Measurements from ENCODE around the gene ZDHHC14. TPM values are rescaled to one million over a fixed set of nuclear protein-coding genes. Genes with fewer than 3 reads are reported as not detected.

Gene ZDHHC14
- total and polyA plus RNA-seq, 2 of the 8 experiments (the other 6 are each of a cell fraction or from before 2014, with no cell fraction given): 2.9 to 5.3 TPM

DNA sequence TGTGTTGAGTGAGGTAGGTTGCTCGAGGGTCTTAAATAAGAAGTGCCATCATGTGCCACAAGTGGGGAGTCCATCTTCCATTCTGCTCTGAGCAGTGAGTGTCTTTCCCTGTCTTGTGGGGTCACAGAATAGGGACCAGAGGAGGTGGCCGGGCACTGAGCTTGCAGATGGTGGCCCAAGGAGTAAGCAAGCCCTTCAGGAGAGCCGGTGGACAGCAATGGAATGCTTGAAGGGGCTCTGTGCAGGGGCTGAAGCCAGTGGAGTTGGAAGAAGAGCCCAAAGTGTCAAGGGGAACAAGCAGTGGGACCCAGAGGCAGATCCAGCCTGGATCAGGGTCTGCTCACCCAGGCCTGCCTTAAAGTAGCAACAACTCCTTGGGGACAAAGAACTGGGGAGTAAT lies 228.6 kb downstream of the ZDHHC14 start (continued):
- TF ChIP-seq, protein P1, sequence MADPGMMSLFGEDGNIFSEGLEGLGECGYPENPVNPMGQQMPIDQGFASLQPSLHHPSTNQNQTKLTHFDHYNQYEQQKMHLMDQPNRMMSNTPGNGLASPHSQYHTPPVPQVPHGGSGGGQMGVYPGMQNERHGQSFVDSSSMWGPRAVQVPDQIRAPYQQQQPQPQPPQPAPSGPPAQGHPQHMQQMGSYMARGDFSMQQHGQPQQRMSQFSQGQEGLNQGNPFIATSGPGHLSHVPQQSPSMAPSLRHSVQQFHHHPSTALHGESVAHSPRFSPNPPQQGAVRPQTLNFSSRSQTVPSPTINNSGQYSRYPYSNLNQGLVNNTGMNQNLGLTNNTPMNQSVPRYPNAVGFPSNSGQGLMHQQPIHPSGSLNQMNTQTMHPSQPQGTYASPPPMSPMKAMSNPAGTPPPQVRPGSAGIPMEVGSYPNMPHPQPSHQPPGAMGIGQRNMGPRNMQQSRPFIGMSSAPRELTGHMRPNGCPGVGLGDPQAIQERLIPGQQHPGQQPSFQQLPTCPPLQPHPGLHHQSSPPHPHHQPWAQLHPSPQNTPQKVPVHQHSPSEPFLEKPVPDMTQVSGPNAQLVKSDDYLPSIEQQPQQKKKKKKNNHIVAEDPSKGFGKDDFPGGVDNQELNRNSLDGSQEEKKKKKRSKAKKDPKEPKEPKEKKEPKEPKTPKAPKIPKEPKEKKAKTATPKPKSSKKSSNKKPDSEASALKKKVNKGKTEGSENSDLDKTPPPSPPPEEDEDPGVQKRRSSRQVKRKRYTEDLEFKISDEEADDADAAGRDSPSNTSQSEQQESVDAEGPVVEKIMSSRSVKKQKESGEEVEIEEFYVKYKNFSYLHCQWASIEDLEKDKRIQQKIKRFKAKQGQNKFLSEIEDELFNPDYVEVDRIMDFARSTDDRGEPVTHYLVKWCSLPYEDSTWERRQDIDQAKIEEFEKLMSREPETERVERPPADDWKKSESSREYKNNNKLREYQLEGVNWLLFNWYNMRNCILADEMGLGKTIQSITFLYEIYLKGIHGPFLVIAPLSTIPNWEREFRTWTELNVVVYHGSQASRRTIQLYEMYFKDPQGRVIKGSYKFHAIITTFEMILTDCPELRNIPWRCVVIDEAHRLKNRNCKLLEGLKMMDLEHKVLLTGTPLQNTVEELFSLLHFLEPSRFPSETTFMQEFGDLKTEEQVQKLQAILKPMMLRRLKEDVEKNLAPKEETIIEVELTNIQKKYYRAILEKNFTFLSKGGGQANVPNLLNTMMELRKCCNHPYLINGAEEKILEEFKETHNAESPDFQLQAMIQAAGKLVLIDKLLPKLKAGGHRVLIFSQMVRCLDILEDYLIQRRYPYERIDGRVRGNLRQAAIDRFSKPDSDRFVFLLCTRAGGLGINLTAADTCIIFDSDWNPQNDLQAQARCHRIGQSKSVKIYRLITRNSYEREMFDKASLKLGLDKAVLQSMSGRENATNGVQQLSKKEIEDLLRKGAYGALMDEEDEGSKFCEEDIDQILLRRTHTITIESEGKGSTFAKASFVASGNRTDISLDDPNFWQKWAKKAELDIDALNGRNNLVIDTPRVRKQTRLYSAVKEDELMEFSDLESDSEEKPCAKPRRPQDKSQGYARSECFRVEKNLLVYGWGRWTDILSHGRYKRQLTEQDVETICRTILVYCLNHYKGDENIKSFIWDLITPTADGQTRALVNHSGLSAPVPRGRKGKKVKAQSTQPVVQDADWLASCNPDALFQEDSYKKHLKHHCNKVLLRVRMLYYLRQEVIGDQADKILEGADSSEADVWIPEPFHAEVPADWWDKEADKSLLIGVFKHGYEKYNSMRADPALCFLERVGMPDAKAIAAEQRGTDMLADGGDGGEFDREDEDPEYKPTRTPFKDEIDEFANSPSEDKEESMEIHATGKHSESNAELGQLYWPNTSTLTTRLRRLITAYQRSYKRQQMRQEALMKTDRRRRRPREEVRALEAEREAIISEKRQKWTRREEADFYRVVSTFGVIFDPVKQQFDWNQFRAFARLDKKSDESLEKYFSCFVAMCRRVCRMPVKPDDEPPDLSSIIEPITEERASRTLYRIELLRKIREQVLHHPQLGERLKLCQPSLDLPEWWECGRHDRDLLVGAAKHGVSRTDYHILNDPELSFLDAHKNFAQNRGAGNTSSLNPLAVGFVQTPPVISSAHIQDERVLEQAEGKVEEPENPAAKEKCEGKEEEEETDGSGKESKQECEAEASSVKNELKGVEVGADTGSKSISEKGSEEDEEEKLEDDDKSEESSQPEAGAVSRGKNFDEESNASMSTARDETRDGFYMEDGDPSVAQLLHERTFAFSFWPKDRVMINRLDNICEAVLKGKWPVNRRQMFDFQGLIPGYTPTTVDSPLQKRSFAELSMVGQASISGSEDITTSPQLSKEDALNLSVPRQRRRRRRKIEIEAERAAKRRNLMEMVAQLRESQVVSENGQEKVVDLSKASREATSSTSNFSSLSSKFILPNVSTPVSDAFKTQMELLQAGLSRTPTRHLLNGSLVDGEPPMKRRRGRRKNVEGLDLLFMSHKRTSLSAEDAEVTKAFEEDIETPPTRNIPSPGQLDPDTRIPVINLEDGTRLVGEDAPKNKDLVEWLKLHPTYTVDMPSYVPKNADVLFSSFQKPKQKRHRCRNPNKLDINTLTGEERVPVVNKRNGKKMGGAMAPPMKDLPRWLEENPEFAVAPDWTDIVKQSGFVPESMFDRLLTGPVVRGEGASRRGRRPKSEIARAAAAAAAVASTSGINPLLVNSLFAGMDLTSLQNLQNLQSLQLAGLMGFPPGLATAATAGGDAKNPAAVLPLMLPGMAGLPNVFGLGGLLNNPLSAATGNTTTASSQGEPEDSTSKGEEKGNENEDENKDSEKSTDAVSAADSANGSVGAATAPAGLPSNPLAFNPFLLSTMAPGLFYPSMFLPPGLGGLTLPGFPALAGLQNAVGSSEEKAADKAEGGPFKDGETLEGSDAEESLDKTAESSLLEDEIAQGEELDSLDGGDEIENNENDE (IDR thresholded peaks at IDR 0.05; ENCODE audit: insufficient replicate concordance, low read length): no peak
- no peak for TF ChIP-seq TBP (IDR thresholded peaks at IDR 0.05; ENCODE audit: low read depth, low read length)
- TF ChIP-seq BRCA1 (IDR thresholded peaks at IDR 0.05; ENCODE audit: low read depth, low read length): no peak
- TF ChIP-seq CBX5 (IDR thresholded peaks at IDR 0.05; ENCODE audit: low read depth, low read length): no peak
- no peak for TF ChIP-seq HDAC2 (IDR thresholded peaks at IDR 0.05; ENCODE audit: borderline replicate concordance in 1 of 2, low read depth in 2 of 2, low read length in 2 of 2)
- no peak for TF ChIP-seq KDM5A (IDR thresholded peaks at IDR 0.05; ENCODE audit: low read length)
- no peak for TF ChIP-seq CHD1 (IDR thresholded peaks at IDR 0.05; ENCODE audit: low read depth, low read length)
- no peak for TF ChIP-seq ASH2L (IDR thresholded peaks at IDR 0.05; ENCODE audit: low read length)
- TF ChIP-seq NRF1 (IDR thresholded peaks at IDR 0.05; ENCODE audit: low read depth, low read length): no peak
- TF ChIP-seq EGR1 (IDR thresholded peaks at IDR 0.05; ENCODE audit: borderline replicate concordance, low read depth, low read length): no peak
